H1 (cell line): ENCODE results near the gene SURF4. TPM values are rescaled to one million over a fixed set of nuclear protein-coding genes. Genes with fewer than 3 reads are reported as not detected.

Source experiments
- CTCF ChIA-PET: fragments of 300-600 bp; sonication (Branson Sonifier 250); formaldehyde crosslinking; loops from one replicate; lab custom pipeline; 2021; ENCODE audit not compliant: partially characterized antibody; lab: Charles Lee
- POLR2A ChIA-PET: fragments of 300-600 bp; sonication (Branson Sonifier 250); formaldehyde crosslinking; loops from one replicate; lab custom pipeline; 2021; ENCODE audit warnings: inconsistent platforms; ENCODE audit not compliant: partially characterized antibody; lab: Charles Lee
- DNase-seq, 2 experiments: peaks; one replicate each; pipeline versions ENCODE4 v3.0.0 to v3.0.0-alpha.2; 2010 to 2022; ENCODE audit warnings: low spot score in 2 of 2, low read depth in 1 of 2, mixed read lengths in 1 of 2
- FAIRE-seq: peaks from 2 replicates; lab custom pipeline; 2011; peaks lifted over from hg19 to GRCh38; lab: Jason Lieb, UNC
- H2AFZ ChIP-seq: 2 replicates; pipeline ENCODE4 v1.8.1; 2012; ENCODE audit warnings: low read length, inconsistent platforms
- H2AK5ac ChIP-seq: 2 replicates; pipeline ENCODE4 v1.6.1; 2013; ENCODE audit warnings: low read depth, low read length
- H2BK120ac ChIP-seq: replicated peaks from 2 replicates; pipeline ENCODE3; 2013; ENCODE audit warnings: low read depth, low read length, inconsistent platforms
- H2BK12ac ChIP-seq: 2 replicates; pipeline ENCODE4 v1.6.1; 2013; ENCODE audit warnings: low read depth, low read length
- H2BK15ac ChIP-seq: 2 replicates; pipeline ENCODE4 v1.6.1; 2013; ENCODE audit warnings: low read length
- H2BK20ac ChIP-seq: 2 replicates; pipeline ENCODE4 v1.6.1; 2013; ENCODE audit warnings: low read length
- H2BK5ac ChIP-seq: 2 replicates; pipeline ENCODE4 v1.6.1; 2013; ENCODE audit warnings: low read depth, low read length
- H3K14ac ChIP-seq: 2 replicates; pipeline ENCODE4 v1.6.1; 2013; ENCODE audit warnings: inconsistent platforms; ENCODE audit not compliant: insufficient read length
- H3K18ac ChIP-seq: 2 replicates; pipeline ENCODE4 v1.6.1; 2013; ENCODE audit warnings: low read length; ENCODE audit errors: extremely low read depth
- H3K23ac ChIP-seq: 2 replicates; pipeline ENCODE4 v1.6.1; 2013; ENCODE audit warnings: inconsistent platforms; ENCODE audit not compliant: insufficient read length
- H3K23me2 ChIP-seq: 2 replicates; pipeline ENCODE4 v1.6.1; 2013; ENCODE audit warnings: low read depth, low read length
- H3K27ac ChIP-seq: 2 replicates; pipeline ENCODE4 v1.6.1; 2011; ENCODE audit warnings: low read depth, low read length, inconsistent platforms
- H3K27me3 ChIP-seq, 4 experiments: replicated peaks in 1 of 4; 1 replicate in 1 of 4; 2 replicates in 3 of 4; pipeline versions ENCODE4 v1.6.1 to v1.8.1; 2011 to 2013; ENCODE audit warnings: low read length in 3 of 4, mild to moderate bottlenecking in 3 of 4, inconsistent platforms in 2 of 4, mixed read lengths in 2 of 4, moderate library complexity in 1 of 4; ENCODE audit not compliant: control insufficient read depth in 3 of 4, insufficient read depth in 3 of 4; ENCODE audit errors: extremely low read depth in 1 of 4
- H3K36me3 ChIP-seq, 4 experiments: 2 replicates each; pipeline versions ENCODE4 v1.6.1 to v1.8.1; 2011 to 2013; ENCODE audit warnings: mild to moderate bottlenecking in 4 of 4, low read length in 3 of 4, moderate library complexity in 2 of 4, control low read depth in 1 of 4, inconsistent platforms in 1 of 4; ENCODE audit not compliant: insufficient read depth in 4 of 4, control insufficient read depth in 2 of 4
- H3K4ac ChIP-seq: replicated peaks from 2 replicates; pipeline ENCODE3; 2013; ENCODE audit warnings: low read length, low read depth, mixed read lengths, inconsistent platforms; ENCODE audit not compliant: insufficient read length
- H3K4me1 ChIP-seq, 4 experiments: replicated peaks in 1 of 4; 1 replicate in 1 of 4; 2 replicates in 3 of 4; pipeline versions ENCODE4 v1.6.1 to v1.8.1; 2011 to 2013; ENCODE audit warnings: low read length in 3 of 4, inconsistent platforms in 2 of 4, mixed read lengths in 1 of 4; ENCODE audit not compliant: insufficient read depth in 4 of 4, control insufficient read depth in 3 of 4
- H3K4me2 ChIP-seq, 2 experiments: 2 replicates each; pipeline versions ENCODE4 v1.6.1 to v1.8.1; 2011 to 2013; ENCODE audit warnings: low read depth in 2 of 2, low read length in 2 of 2, control low read depth in 1 of 2, inconsistent platforms in 1 of 2, mild to moderate bottlenecking in 1 of 2; ENCODE audit not compliant: insufficient read depth in 1 of 2
- H3K4me3 ChIP-seq, 4 experiments: fragments of 200-600, 300-600 bp in 1 of 4; sonication (generic), shearing (Covaris generic), sonication (Bioruptor Twin) in 1 of 4; 2 replicates each; pipeline versions ENCODE4 v1.5.1 to v1.8.1; 2011 to 2016; ENCODE audit warnings: low read length in 4 of 4, low read depth in 3 of 4, control low read depth in 2 of 4, inconsistent platforms in 2 of 4, mild to moderate bottlenecking in 2 of 4, mixed read lengths in 1 of 4, moderate library complexity in 1 of 4; ENCODE audit not compliant: insufficient read depth in 2 of 4; ENCODE audit errors: extremely low read depth in 1 of 4
- H3K56ac ChIP-seq: replicated peaks from 2 replicates; pipeline ENCODE3; 2013; ENCODE audit warnings: low read depth, mild to moderate bottlenecking, mixed read lengths, low read length, inconsistent platforms; ENCODE audit not compliant: insufficient read length
- H3K79me1 ChIP-seq: 2 replicates; pipeline ENCODE4 v1.6.1; 2013; ENCODE audit warnings: low read depth, low read length, control low read depth
- H3K79me2 ChIP-seq, 2 experiments: 2 replicates each; pipeline versions ENCODE4 v1.6.1 to v1.8.1; 2012 to 2013; ENCODE audit warnings: low read length in 2 of 2, mild to moderate bottlenecking in 2 of 2, inconsistent platforms in 1 of 2; ENCODE audit not compliant: insufficient read depth in 2 of 2, control insufficient read depth in 1 of 2
- H3K9ac ChIP-seq, 4 experiments: replicated peaks in 1 of 4; 1 replicate in 1 of 4; 2 replicates in 3 of 4; pipeline versions ENCODE4 v1.6.1 to v1.8.1; 2011 to 2013; ENCODE audit warnings: low read depth in 3 of 4, low read length in 3 of 4, control low read depth in 2 of 4, mild to moderate bottlenecking in 2 of 4, moderate library complexity in 2 of 4, inconsistent platforms in 1 of 4; ENCODE audit errors: extremely low read depth in 1 of 4
- H3K9me3 ChIP-seq, 2 experiments: 2 replicates each; pipeline versions ENCODE4 v1.6.1 to v1.8.1; 2012 to 2013; ENCODE audit warnings: mild to moderate bottlenecking in 2 of 2, moderate library complexity in 2 of 2, control low read depth in 1 of 2, inconsistent platforms in 1 of 2, low read depth in 1 of 2, low read length in 1 of 2, mixed read lengths in 1 of 2; ENCODE audit not compliant: insufficient read depth in 2 of 2
- H4K20me1 ChIP-seq, 2 experiments: replicated peaks in 1 of 2; 2 replicates each; pipeline versions ENCODE3 to v1.8.1; 2011 to 2013; ENCODE audit warnings: inconsistent platforms in 2 of 2, low read length in 2 of 2, mild to moderate bottlenecking in 1 of 2; ENCODE audit not compliant: insufficient read depth in 2 of 2, control insufficient read depth in 1 of 2
- H4K5ac ChIP-seq: 2 replicates; pipeline ENCODE4 v1.6.1; 2013; ENCODE audit warnings: low read length, low read depth, mixed read lengths, inconsistent platforms; ENCODE audit not compliant: insufficient read length
- H4K8ac ChIP-seq: 2 replicates; pipeline ENCODE4 v1.8.0; 2013; ENCODE audit warnings: mild to moderate bottlenecking, moderate library complexity, low read length, inconsistent platforms; ENCODE audit not compliant: insufficient read depth; ENCODE audit errors: extremely low read depth
- H4K91ac ChIP-seq: replicated peaks from 2 replicates; pipeline ENCODE3; 2013; ENCODE audit warnings: low read length, mixed read lengths, inconsistent platforms; ENCODE audit not compliant: insufficient read length
- ATF3 ChIP-seq: IDR thresholded peaks from 2 replicates; pipeline ENCODE4 v1.6.1; 2011; ENCODE audit warnings: low read depth, mild to moderate bottlenecking, low read length; ENCODE audit not compliant: insufficient read depth
- EGR1 ChIP-seq: IDR thresholded peaks from 2 replicates; pipeline ENCODE4 v1.6.1; 2011; ENCODE audit warnings: low read depth, low read length, borderline replicate concordance
- WGBS, 2 experiments: shearing (Covaris generic) in 1 of 2; methylation state at CpG; one replicate each; pipeline versions ENCODE4 v1.1.6 to v1.1.7; 2013 to 2015; ENCODE audit warnings: low lambda C conversion rate in 2 of 2, mixed read lengths in 2 of 2, inconsistent platforms in 1 of 2, low coverage in 1 of 2, missing lambda C conversion rate in 1 of 2; ENCODE audit not compliant: insufficient replicate concordance in 2 of 2, insufficient coverage in 1 of 2, insufficient read length in 1 of 2; ENCODE audit errors: extremely low coverage in 1 of 2, missing lambda C conversion rate in 1 of 2; 5-methylcytosine and 5-hydroxymethylcytosine counted together
- polyA plus RNA-seq, 7 experiments: library from polyadenylated mRNA; depleted of rRNA in 3 of 7; stranded (reverse) in 5 of 7; unstranded in 2 of 7; fragments of >200 nt in 5 of 7; fragments of 200-250 nt in 2 of 7; gene quantifications; 1 replicate in 5 of 7; 2 replicates in 1 of 7; 4 replicates in 1 of 7; pipeline versions ENCODE4 v1.2.1 to v1.2.3, GENCODE V29; 2011 to 2013; ENCODE audit warnings: missing spikeins in 2 of 7, mixed read lengths in 2 of 7
- total RNA-seq: library from RNA; stranded (reverse); fragmentation: NEBNext Ultra II Directional; extraction: Animal tissue kit (Norgen Biotek cat#: 25700); gene quantifications from 2 replicates; pipeline ENCODE4 v1.2.1, GENCODE V29; 2021

Gene SURF4
- total and polyA plus RNA-seq, 2 of the 8 experiments (the other 6 are each of a cell fraction or from before 2014, with no cell fraction given) = 176 to 182 TPM

- POLR2A ChIA-PET = interaction anchor here (0.5 to 5.6 kb wide), 11 partner anchors 10 to 59 kb away, joined by 3 to 31 read pairs (median 3); partner anchors contain the start of genes MED22, RPL7A and STKLD1
- Histone ChIP-seq H3K23me2 (no peaks in the 10 kb centered on the region), H2BK15ac (no peak overlapping the region), H3K4me3 (no peak overlapping the region), H3K27ac (no peak overlapping the region), H4K8ac (no peak overlapping the region), H2AK5ac (no peak overlapping the region), H4K91ac (no peak overlapping the region), H3K56ac (no peak overlapping the region), H3K4ac (no peak overlapping the region)
- CTCF ChIA-PET = interaction anchor here (0.7 to 4.6 kb wide), 31 partner anchors 9 to 421 kb away, joined by 3 to 32 read pairs (median 5); partner anchors contain the start of genes ADAMTS13, SURF1 and SURF2
- TF ChIP-seq ATF3 = no peak
- no peak for TF ChIP-seq EGR1
- TF ChIP-seq, all 59 proteins: peak for 0
- no peaks in the 10 kb centered on the region for H3K4me1 ChIP-seq
- peaks cover 13 to 18% of the 10 kb centered on the region in 2 experiments for H4K20me1 ChIP-seq
- no peak overlapping the region for H4K5ac ChIP-seq
- no peaks in the 10 kb centered on the region for H3K79me1 ChIP-seq
- no peak overlapping the region for H2AFZ ChIP-seq
- no peak overlapping the region for H2BK120ac ChIP-seq
- 93% methylated on average over 12 of the region's 12 CpGs; no CpG with 5 or more reads in 1 of the 2 experiments for WGBS, 2 experiments
- H2BK5ac ChIP-seq = no peak overlapping the region; the same call in 1 of the 2 replicates
- FAIRE-seq (no peak), DNase-seq (no peak)
- H3K18ac ChIP-seq = no peak overlapping the region
- H3K36me3 ChIP-seq = peaks cover 9 to 28% (median 18%) of the 10 kb centered on the region in 4 experiments; a peak in 7 of 8 replicates
- H3K4me2 ChIP-seq = no peak overlapping the region
- H3K9me3 ChIP-seq = no peaks in the 10 kb centered on the region
- H3K9ac ChIP-seq = no peak overlapping the region
- no peak overlapping the region for H2BK20ac ChIP-seq
- H3K79me2 ChIP-seq = no peaks in the 10 kb centered on the region
- H3K23ac ChIP-seq = no peak overlapping the region
- no peak overlapping the region for H2BK12ac ChIP-seq
- H3K14ac ChIP-seq = no peak overlapping the region
- no peaks in the 10 kb centered on the region for H3K27me3 ChIP-seq
Measured at GRCh38 chr9:133404454-133405002, 28.7 kb upstream of the SURF4 start.
